ENCODE data around the gene ZBTB8A.
A peak's percentile ranks its signal among the peaks of the same experiment; 100 is the strongest.

- TF ChIP-seq CTCF (IDR thresholded peaks at IDR 0.05; ENCODE audit: low read depth, low read length, missing input control) (no peak), GABPA (IDR thresholded peaks at IDR 0.05 in 1 of 2, conservative IDR thresholded peaks at IDR 0.05 in 1 of 2) (peak in 1 of 2 donors; percentile 82), ATF3 (IDR thresholded peaks at IDR 0.05) (no peak), TAF1 (conservative IDR thresholded peaks at IDR 0.05) (no peak), RAD21 (IDR thresholded peaks at IDR 0.05) (no peak), RXRA (IDR thresholded peaks at IDR 0.05) (no peak), HNF4A (conservative IDR thresholded peaks at IDR 0.05) (no peak), MAX (IDR thresholded peaks at IDR 0.05) (peak; percentile 87)
Observed at GRCh38 chr1:32650752-32651460, 111.7 kb downstream of the ZBTB8A start, which contains the start of gene RBBP4.
